Loucy (cell line): ENCODE results near the gene BICD2.

ENCODE experiments used
- H2AFZ ChIP-seq: fragments of 200-600 bp; sonication (generic); 2 replicates; pipeline ENCODE4 v1.6.0; 2016; ENCODE audit warnings: antibody characterized with exemption, mild to moderate bottlenecking, low read length, moderate library complexity
- H3F3A ChIP-seq: fragments of 200-600 bp; 2 replicates; pipeline ENCODE4 v1.6.0; 2016; ENCODE audit warnings: antibody characterized with exemption, low read depth, mild to moderate bottlenecking
- H3K27me3 ChIP-seq: fragments of 200-600 bp; sonication (generic); 2 replicates; pipeline ENCODE4 v1.6.1; 2014; ENCODE audit warnings: low read length, mild to moderate bottlenecking; ENCODE audit not compliant: insufficient read depth, poor library complexity, severe bottlenecking
- H3K36me3 ChIP-seq: fragments of 200-600 bp; sonication (generic); 2 replicates; pipeline ENCODE4 v1.6.1; 2016; ENCODE audit warnings: low read length; ENCODE audit not compliant: insufficient read depth
- H3K4me1 ChIP-seq: fragments of 200-600 bp; sonication (generic); 2 replicates; pipeline ENCODE4 v1.5.1; 2014; ENCODE audit warnings: low read length, mild to moderate bottlenecking; ENCODE audit not compliant: insufficient read depth, poor library complexity, severe bottlenecking
- H3K4me2 ChIP-seq: fragments of 200-600 bp; sonication (generic); 2 replicates; pipeline ENCODE4 v1.6.0; 2014; ENCODE audit warnings: antibody characterized with exemption, low read length, low read depth, mild to moderate bottlenecking; ENCODE audit not compliant: poor library complexity, severe bottlenecking
- H3K4me3 ChIP-seq: fragments of 200-600 bp; sonication (generic); 2 replicates; pipeline ENCODE4 v1.5.1; 2014; ENCODE audit warnings: low read length, mild to moderate bottlenecking, mixed read lengths; ENCODE audit not compliant: poor library complexity, severe bottlenecking
- H3K79me2 ChIP-seq: fragments of 200-600 bp; sonication (generic); 2 replicates; pipeline ENCODE4 v1.6.1; 2014; ENCODE audit warnings: low read length; ENCODE audit not compliant: insufficient read depth
- H3K9ac ChIP-seq: fragments of 200-600 bp; sonication (generic); 2 replicates; pipeline ENCODE4 v1.6.0; 2014; ENCODE audit warnings: mild to moderate bottlenecking, low read depth, low read length, moderate library complexity; ENCODE audit not compliant: poor library complexity, severe bottlenecking
- H3K9me2 ChIP-seq: fragments of 200-600 bp; sonication (generic); replicated peaks from 2 replicates; pipeline ENCODE4 v1.6.1; 2016; ENCODE audit warnings: low read depth, low read length, mixed read lengths
- H3K9me3 ChIP-seq: fragments of 200-600 bp; sonication (generic); 2 replicates; pipeline ENCODE4 v1.6.1; 2014; ENCODE audit warnings: mild to moderate bottlenecking, antibody characterized with exemption, low read length, low read depth; ENCODE audit not compliant: insufficient read depth
- H4K20me1 ChIP-seq: fragments of 200-600 bp; sonication (generic); 2 replicates; pipeline ENCODE4 v1.6.0; 2014; ENCODE audit warnings: antibody characterized with exemption, low read length, mild to moderate bottlenecking; ENCODE audit not compliant: insufficient read depth, poor library complexity, severe bottlenecking
- EZH2phosphoT487 ChIP-seq: fragments of 200-600 bp; IDR thresholded peaks from 2 replicates; pipeline ENCODE4 v1.6.1; 2018; ENCODE audit warnings: antibody characterized with exemption, mild to moderate bottlenecking, moderate library complexity, borderline replicate concordance
- TF ChIP-seq, protein P1 (sequence below): fragments of 200-600 bp; sonication (generic); conservative IDR thresholded peaks from 2 replicates; pipeline ENCODE4 v1.5.1; 2014; ENCODE audit warnings: mild to moderate bottlenecking, antibody characterized with exemption, low read length

Gene BICD2

DNA sequence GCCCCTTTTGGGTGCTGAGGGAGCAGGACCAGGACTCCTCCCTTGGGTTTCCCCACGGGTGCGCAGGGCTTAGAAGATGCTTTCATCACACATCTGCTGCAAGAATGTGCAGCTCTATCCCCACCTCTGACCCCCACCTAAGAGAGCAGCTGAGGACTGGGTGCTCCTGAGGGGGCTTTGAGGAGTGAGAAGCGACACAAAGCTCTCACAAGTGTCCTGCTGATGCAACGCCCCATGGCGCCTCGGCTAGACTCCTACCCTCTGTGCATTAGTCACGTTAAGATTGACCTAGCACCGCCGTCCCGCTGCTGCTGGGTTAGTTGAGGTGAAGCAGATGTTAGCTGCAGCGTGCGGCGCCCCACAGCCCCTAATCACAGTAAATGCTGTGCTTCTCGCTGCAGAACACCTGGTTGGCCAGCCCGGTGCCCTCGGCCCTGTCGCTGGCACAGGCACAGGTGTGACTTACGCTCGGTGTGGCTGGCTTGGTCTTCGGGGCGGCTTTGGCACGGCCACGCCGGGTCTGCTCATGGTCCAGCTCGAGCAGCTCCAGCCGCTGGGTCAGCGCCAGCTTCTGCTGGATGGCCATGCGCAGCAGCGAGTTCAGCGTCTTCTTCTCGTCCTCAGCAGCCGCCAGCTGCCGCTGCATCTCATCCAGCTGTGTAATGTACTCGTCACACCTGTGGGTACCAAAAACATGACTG lies 49.7 kb downstream of the BICD2 start:
- Histone ChIP-seq H3F3A (0 out of 2 replicates have a peak, but pooled peaks cover 7% of the 10 kb centered on the region), H3K9ac (no peak overlapping the region), H3K9me2 (no peaks in the 10 kb centered on the region), H3K4me1 (peaks cover 24% of the 10 kb centered on the region), H3K27me3 (no peaks in the 10 kb centered on the region), H3K4me3 (no peak overlapping the region), H3K9me3 (no peaks in the 10 kb centered on the region), H3K79me2 (no peaks in the 10 kb centered on the region), H3K36me3 (peaks cover 83% of the 10 kb centered on the region; the same call in 1 of the 2 replicates), H2AFZ (no peak overlapping the region), H4K20me1 (no peaks in the 10 kb centered on the region), H3K4me2 (no peak overlapping the region)
- TF ChIP-seq EZH2phosphoT487 = no peak
- TF ChIP-seq, protein P1, sequence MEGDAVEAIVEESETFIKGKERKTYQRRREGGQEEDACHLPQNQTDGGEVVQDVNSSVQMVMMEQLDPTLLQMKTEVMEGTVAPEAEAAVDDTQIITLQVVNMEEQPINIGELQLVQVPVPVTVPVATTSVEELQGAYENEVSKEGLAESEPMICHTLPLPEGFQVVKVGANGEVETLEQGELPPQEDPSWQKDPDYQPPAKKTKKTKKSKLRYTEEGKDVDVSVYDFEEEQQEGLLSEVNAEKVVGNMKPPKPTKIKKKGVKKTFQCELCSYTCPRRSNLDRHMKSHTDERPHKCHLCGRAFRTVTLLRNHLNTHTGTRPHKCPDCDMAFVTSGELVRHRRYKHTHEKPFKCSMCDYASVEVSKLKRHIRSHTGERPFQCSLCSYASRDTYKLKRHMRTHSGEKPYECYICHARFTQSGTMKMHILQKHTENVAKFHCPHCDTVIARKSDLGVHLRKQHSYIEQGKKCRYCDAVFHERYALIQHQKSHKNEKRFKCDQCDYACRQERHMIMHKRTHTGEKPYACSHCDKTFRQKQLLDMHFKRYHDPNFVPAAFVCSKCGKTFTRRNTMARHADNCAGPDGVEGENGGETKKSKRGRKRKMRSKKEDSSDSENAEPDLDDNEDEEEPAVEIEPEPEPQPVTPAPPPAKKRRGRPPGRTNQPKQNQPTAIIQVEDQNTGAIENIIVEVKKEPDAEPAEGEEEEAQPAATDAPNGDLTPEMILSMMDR = no peak

DNA sequence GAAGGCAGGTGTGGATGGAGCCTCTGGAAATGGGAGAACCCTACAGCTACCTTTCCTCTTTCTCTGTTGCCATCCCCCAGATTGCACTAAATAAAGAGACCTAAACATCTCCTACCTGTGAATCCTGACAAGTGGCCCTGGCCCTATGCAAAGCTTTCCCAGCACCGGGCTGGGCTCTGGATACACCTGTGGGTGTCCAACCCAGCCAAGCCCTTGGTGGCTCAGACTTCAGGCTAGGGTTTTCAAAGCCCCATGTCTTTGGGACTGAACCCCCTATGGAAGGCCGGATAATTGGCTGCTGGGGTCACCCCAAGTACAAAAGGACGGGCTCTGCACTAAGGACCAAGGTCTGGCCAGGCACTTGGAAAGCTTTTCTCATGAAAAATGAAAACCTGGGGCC lies 50.6 kb downstream of the BICD2 start:
- no peaks in the 10 kb centered on the region for H4K20me1 ChIP-seq
- H3K9ac ChIP-seq = no peak overlapping the region
- no peaks in the 10 kb centered on the region for H3K9me3 ChIP-seq
- H3F3A ChIP-seq = 0 out of 2 replicates have a peak, but pooled peaks cover 7% of the 10 kb centered on the region
- no peaks in the 10 kb centered on the region for H3K79me2 ChIP-seq
- H3K9me2 ChIP-seq = no peaks in the 10 kb centered on the region
- no peak overlapping the region for H2AFZ ChIP-seq
- peaks cover 83% of the 10 kb centered on the region; the same call in 1 of the 2 replicates for H3K36me3 ChIP-seq
- no peaks in the 10 kb centered on the region for H3K27me3 ChIP-seq
- no peak overlapping the region for H3K4me2 ChIP-seq
- H3K4me1 ChIP-seq = peaks cover 24% of the 10 kb centered on the region
- TF ChIP-seq, protein P1 = no peak
- no peak for TF ChIP-seq EZH2phosphoT487
- no peak overlapping the region for H3K4me3 ChIP-seq

DNA sequence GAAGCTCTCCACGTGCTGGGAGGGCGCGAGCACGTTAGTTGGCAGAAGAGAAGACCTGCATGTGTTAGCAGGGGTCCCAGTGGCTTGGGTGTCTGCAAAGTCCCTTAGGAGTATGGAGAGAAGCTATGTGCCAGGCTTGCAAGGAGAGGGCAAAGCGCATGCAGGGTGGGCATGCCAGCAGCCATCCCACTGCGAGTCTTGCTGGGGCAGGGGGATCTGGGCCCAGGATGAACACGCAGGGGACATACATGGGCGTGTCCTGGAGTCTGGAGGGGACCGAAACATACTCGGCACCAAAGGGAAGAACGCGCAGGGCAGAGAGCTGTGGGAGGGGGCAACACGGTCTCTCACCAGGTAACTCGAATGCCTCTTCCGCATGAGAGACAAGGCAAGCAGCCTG lies 51.1 kb downstream of the BICD2 start:
- Histone ChIP-seq H3K36me3 (peaks cover 80% of the 10 kb centered on the region; the same call in 1 of the 2 replicates), H3K79me2 (no peaks in the 10 kb centered on the region), H2AFZ (no peak overlapping the region), H3K9me2 (no peaks in the 10 kb centered on the region), H4K20me1 (no peaks in the 10 kb centered on the region), H3F3A (0 out of 2 replicates have a peak, but pooled peaks cover 7% of the 10 kb centered on the region), H3K4me1 (peaks cover 24% of the 10 kb centered on the region), H3K27me3 (no peaks in the 10 kb centered on the region), H3K4me2 (no peak overlapping the region), H3K9me3 (no peaks in the 10 kb centered on the region), H3K9ac (no peak overlapping the region), H3K4me3 (no peak overlapping the region)
- TF ChIP-seq, protein P1 = no peak
- TF ChIP-seq EZH2phosphoT487 = no peak
